Measurements from ENCODE around the gene OR5C1.

DNA sequence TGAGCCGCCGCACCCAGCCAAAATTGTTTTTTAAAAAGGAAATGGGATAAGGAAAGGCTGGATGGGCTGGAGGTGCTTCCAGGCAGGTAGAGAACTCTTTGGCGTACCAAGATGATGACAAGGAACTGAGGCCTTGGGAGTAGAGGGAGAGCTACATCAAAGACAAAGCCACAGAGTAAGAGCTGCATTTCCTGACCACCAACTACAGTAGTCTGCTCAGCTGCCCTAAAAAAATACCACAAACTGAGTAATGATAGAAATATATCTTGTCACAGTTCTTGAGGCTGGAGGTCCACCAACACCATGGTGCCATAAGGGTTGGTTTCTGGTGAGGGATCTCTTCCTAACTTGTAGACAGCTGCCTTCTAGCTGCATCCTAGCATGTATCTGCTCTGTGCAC is 19.4 kb downstream of the OR5C1 start:
- TF ChIP-seq, protein P1, sequence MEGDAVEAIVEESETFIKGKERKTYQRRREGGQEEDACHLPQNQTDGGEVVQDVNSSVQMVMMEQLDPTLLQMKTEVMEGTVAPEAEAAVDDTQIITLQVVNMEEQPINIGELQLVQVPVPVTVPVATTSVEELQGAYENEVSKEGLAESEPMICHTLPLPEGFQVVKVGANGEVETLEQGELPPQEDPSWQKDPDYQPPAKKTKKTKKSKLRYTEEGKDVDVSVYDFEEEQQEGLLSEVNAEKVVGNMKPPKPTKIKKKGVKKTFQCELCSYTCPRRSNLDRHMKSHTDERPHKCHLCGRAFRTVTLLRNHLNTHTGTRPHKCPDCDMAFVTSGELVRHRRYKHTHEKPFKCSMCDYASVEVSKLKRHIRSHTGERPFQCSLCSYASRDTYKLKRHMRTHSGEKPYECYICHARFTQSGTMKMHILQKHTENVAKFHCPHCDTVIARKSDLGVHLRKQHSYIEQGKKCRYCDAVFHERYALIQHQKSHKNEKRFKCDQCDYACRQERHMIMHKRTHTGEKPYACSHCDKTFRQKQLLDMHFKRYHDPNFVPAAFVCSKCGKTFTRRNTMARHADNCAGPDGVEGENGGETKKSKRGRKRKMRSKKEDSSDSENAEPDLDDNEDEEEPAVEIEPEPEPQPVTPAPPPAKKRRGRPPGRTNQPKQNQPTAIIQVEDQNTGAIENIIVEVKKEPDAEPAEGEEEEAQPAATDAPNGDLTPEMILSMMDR (IDR thresholded peaks at IDR 0.05): no peak
- no peak for TF ChIP-seq POLR2A (IDR thresholded peaks at IDR 0.05)
- no peak for TF ChIP-seq POLR2AphosphoS5 (IDR thresholded peaks at IDR 0.05; ENCODE audit: insufficient read depth in 1 of 2, low read depth in 1 of 2)
